C1 segment of cervical spinal cord (tissue), 14 donors: ENCODE measurements around the gene RPS14.

Source experiments
- DNase-seq, 14 donors: peaks; one replicate each; lab custom pipeline; 2025; lab: John Stamatoyannopoulos, UW

Gene RPS14

GRCh38 chr5:150449517-150450339 lies at the start of gene RPS14:
TSS of gene RPS14 (minus strand) at chr5:150449739. CDS start at chr5:150447733, 2,006 bp downstream.
- peak; percentile 68 to 98 (median 93) for DNase-seq

DNA sequence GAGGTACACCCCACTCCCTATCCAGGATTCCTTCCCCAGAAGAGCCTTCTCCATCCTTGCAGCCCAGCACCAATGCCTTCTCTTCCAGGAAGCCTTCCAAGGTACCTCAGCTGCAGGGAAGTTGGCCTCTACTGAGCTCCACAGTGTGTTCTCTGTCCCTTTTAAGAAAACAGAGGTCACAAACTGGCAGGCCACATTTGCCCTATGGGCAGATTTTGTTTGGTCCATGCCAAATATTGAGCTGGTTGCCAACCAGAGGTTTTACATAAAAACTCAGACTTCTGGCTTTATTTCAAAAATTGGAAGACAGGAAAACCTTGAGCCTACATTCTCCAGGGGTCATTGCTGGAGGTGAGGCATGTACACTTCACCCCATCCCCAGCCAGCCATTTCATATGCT lies 49.4 kb upstream of the RPS14 start:
- no peak for DNase-seq

DNA sequence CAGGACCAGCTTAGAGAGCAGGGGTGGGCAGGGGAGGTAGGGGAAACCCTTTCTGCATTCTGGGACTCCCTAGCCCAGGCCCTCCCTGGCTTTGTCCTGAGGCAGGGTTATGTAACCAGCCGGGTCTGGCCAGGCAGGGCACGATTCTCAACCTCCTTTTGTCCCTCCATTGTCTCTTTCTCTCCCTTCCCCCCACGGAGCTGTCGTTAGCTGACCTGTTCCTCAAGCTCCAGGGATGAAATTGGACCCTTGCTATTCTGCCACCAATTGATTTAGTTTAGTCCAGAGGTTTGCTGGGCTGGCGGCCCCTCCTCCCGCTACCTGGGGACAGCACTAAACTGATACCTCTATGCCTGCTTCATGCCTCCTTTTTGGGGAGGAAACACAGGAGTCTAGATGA lies 49.0 kb upstream of the RPS14 start:
- peak in 7 of 14 donors; percentile 27 to 58 (median 50) for DNase-seq

DNA sequence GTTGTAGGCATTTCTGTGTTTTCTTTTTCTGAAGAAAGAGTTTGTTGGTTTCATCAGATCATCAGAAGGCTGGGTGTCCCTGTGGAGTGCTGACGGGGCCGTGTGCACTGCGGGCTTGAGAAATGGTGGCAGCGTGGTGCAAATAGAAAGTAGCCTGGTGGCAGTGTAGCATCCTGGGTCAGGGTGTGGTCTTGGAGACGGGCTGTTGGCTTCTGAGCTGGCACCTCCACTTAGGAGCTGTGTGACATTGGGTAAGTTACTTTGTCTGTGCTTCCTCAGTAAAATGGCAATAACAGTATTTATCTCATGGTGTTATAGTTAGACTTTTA lies 48.4 kb upstream of the RPS14 start:
- no peak for DNase-seq

GRCh38 chr5:150497274-150497988 lies 47.9 kb upstream of the RPS14 start:
- peak in 8 of 14 donors; percentile 18 to 89 (median 45) for DNase-seq

DNA sequence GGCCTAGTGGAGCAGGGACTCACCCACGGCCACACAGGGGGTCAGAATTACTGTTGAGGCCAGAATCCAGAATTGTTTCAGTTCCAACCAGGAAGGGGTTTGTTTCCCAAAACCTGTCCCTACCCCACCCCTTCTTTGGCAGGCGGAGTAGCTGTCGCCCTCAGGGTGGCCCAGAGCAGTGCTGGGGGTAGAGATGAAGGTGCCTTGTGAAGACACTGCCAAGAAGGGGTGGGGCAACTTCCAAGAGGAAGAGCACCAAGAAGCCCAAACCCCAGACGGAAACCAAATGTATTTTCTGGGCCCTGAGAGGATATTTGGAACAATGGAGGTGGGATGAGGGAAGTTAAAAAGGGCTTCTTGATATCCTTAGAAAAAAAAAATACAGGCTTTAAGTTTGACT lies 47.0 kb upstream of the RPS14 start:
- DNase-seq: no peak

GRCh38 chr5:150496098-150496497 lies 46.6 kb upstream of the RPS14 start:
- no peak for DNase-seq

- no peak for DNase-seq
These were observed 43.1 kb upstream of the RPS14 start for GRCh38 chr5:150492621-150493020.

DNA sequence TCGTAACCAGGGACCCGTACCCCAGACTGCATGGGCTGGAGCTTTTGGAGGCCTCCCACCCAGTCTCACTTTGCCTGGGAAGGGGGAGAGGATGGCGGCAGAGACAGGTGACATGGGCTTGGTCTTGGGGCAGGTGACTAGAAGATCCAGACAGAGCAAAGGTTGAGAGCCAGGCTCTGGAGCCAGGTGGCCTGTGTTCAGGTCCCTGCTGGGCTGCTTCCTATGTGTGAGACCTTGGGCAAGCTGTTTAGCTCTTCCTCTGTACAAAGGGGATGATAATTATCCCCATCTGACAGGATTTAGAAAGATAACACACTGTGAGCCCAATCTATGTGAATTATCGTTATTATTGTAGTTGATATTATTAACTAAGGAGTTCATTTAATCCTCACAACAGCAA lies 42.3 kb upstream of the RPS14 start:
- peak in 1 of 14 donors; percentile 63 for DNase-seq

DNA sequence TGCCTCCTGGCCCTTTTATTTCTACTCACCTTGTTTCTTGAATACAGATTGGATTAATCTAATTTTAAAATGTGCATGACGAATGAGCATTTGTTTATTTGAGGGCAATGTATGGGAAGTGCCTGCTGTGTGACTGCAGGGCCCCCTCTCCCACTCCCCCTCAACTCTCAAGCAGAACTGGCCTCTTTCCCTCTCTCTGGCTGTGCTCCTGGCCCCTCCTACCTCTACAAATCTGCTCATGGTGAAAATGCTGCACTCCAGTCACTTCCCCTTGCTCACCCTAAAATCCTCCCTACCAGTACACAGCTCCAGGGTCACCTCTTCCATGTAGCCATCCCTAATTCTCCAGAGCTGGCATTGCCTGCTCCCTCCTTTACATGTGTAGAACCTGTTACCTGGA lies 41.2 kb upstream of the RPS14 start:
- DNase-seq: no peak

DNA sequence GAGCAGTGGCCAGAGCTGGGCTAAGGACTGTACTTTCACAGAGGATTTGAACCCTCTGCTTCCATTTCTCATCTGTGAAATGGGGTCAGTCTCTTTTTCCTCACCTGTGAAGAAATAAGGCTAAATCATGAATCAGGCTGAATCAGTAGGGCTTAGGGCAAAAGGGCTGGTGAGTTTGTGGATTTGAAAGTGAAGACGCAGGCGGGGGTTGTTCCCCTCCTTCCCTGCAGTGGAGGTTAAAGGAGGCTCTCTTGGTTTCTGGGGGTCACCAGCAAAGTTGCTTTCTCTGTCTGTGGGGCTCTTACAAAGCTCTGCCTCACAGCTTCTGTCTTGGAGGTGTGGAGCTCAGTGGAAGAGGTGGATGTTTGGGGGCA lies 40.7 kb upstream of the RPS14 start:
- DNase-seq: no peak

- peak in 7 of 14 donors; percentile 34 to 74 (median 54) for DNase-seq
These were observed 40.1 kb upstream of the RPS14 start for GRCh38 chr5:150489360-150490295.

- DNase-seq: peak in 10 of 14 donors; percentile 34 to 84 (median 62)
These were observed 39.2 kb upstream of the RPS14 start for GRCh38 chr5:150488519-150489359.

DNA sequence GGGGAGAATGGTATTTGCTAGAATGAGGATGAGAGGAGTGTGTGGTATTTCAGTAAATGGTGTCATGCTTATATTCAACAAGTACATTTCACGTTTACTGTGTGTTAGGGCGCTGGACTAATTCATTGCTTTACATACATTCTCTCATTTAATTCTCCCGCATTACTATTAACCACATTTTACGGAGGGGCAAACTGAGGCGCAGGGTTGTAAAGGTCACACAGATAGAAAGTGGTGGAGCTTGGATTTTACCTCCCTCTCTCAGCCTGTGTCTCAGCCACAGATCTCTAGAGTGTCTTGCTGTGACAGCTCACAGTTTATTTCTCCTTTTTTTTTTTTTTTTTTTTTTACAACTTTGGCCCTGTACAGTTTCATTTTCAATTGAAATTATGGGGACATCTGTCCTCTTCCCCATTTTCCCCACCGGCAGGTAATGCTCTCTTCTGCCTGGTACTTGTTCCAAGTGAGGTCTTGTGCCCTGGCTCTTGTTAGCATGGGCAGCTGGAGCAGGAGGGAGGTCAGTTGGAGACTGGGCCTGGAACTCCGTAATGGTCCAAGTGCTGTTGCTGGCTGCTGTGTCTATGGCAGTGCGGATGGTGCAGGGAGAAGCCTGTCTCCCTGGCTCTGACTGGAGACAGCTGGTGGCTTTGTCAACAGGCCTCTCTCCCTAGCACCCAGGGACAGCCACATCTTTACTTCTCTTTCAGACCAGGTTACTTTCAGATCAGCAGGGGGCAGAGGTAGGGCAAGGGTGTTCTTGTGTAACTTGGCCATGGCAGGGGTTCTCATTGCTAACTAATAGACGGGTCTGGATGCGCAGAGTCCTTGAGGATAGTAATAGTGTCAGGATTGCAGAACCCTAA lies 37.9 kb upstream of the RPS14 start:
- DNase-seq: peak in 11 of 14 donors; percentile 40 to 74 (median 57)

DNA sequence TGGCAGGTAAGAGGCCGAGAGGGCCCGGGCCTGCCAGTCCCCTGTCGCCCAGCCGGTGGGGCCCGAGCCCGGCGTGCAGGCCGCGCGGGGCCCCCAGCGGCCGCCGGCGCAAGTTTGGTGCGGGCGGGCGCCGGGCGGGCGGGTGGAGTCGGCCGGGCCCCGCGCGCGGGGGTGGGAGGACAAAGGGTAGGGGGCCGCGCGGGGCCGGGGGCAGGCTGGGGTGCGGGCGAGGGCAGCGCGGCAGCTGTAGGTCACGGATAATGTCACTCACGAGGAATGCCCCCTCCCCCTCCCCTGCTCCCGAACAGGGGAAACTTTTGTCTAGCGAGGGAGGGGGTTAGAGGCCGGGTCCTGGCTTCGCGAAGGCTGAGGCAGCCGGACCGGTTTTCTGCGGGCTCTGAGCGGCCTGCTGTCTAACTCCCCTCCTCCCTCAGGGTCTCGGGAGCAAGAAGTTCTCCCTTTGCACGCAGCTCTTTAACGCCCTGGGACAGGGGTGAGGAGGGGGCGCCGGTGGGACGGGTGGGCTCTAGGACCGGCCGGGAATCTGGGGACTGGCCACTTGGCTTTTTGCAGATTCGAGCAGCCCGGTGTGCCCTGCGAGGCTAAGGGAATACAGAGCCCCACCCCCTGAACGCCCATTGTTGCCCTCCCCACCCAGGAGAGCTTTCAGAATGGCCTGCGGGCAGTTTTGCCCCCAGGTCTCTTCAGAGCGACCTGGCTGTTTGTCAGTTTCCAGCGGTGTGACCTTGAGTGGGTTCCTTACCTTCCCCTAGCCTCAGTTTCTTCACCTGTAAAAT lies 37.1 kb upstream of the RPS14 start:
- peak in 9 of 14 donors; percentile 36 to 81 (median 53) for DNase-seq

DNA sequence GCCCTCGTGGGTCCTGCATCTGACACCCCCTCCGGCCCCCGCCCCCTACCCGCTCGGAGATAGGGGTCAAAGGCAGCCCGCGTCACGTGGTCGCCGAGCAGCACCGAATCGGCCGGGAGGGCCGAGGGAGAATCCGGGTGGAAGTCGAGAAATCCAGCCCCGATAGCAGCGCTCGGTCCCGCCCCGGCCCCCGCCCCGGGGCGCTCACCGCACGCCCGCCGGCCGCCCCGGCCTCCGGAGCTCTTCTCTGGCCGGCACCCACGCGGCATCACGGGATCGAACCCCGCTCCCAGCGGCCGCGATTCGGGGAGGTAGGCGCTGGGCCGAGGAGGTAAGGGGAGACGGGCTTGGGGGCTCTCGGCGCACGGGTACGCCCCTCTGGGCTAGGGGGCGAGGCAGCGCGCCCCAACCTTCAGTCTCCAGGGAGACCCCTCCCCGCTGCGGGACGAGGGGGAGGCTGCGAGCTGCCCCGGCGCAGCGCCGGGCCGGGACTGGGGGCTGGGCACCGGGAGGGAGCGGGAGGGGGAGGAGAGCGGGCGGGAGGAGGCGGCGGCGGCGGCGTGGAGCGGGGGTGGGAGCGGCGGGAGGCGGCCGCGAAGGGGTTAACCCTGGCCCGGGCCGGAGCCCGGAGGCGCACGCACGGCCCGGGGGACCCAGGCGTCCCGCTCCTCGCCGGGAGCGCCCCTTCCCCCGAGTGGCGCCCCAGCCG lies 36.3 kb upstream of the RPS14 start:
- DNase-seq: peak in 10 of 14 donors; percentile 21 to 80 (median 56)

DNA sequence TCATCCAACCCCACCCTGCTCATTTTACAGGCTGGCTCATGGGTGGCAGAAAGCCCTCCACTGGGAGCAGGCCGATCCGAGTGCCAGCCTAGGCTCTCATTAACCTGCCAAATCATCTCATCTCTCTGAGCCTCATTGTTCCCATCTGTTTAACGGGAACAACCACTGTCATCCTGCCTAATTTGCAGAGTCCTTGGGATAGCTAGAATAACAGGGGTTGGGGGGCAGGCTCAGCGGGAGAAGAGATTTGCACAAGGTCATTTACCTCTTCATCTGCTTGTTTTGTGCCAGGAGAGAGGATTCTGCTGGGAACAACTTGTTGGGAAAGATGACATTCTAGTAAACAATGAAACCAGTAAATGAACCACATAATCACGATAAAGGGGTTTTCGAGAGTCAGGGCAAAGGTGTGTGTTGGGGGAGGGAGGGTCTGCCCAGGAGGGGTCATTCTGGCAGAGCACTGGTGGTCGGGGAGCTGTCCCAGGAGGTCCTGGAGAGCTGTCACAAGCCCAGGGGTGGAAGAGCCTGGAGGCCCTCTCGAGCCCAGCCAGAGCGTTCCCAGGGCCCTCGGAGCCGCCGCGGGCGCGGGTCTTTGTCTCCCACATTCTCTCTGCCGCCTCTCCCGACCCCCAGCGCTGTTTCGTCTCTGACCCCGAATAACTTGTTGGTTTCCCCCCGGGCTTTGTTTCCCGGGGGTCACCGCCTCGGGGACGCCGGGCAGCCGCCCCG lies 35.6 kb upstream of the RPS14 start:
- no peak for DNase-seq

DNA sequence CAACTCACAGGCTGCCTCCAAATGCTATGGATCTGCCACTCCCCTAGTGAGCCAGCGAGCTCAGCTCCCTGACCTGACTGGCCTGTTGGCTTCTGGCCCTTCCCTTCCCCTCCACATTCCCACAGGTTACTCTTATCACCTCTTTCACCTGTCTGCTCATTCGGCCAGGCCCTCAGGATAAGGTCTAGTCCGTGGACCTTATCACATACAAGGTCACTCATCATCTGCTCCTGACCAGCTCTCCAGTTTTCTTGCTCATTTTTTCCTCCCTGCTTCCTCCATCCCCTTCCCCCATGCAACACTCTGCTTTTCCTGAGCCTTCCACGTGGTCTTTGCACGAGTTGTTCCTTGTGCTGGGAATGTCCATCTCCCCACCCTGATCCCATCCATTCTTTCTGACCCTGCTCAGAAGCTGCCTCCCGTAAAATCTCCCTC lies 32.5 kb upstream of the RPS14 start:
- no peak for DNase-seq
